HepG2 (cell line): ENCODE results near the gene KHNYN. TPM values are rescaled to one million over a fixed set of nuclear protein-coding genes. Genes with fewer than 3 reads are reported as not detected.

Experiments used
- CHCHD3 ChIP-seq: sonication (generic); formaldehyde crosslinking; IDR thresholded peaks from 2 replicates; pipeline ENCODE4 v1.8.0; 2022; ENCODE audit warnings: mild to moderate bottlenecking, missing genetic modification reagents, moderate library complexity
- DMAP1 ChIP-seq: IDR thresholded peaks from 2 replicates; pipeline ENCODE4 v1.6.1; 2016
- HOXA7 ChIP-seq: sonication (generic); formaldehyde crosslinking; IDR thresholded peaks from 2 replicates; pipeline ENCODE4 v1.8.1; 2022; ENCODE audit warnings: mild to moderate bottlenecking, missing genetic modification reagents, moderate library complexity
- JUN ChIP-seq: sonication (generic); formaldehyde crosslinking; IDR thresholded peaks from 2 replicates; pipeline ENCODE4 v1.4.0; 2020; ENCODE audit warnings: mild to moderate bottlenecking, missing genetic modification reagents
- KDM1A ChIP-seq: IDR thresholded peaks from 2 replicates; pipeline ENCODE4 v1.6.1; 2016; ENCODE audit warnings: missing compliant biosample characterization
- MEIS2 ChIP-seq: sonication (generic); formaldehyde crosslinking; IDR thresholded peaks from 2 replicates; pipeline ENCODE4 v1.9.0; 2021; ENCODE audit warnings: mild to moderate bottlenecking, missing genetic modification reagents
- NFATC3 ChIP-seq: sonication (generic); formaldehyde crosslinking; IDR thresholded peaks from 2 replicates; pipeline ENCODE4 v1.5.1; 2020; ENCODE audit warnings: mild to moderate bottlenecking, missing genetic modification reagents
- ONECUT2 ChIP-seq: sonication (generic); formaldehyde crosslinking; IDR thresholded peaks from 2 replicates; pipeline ENCODE4 v1.4.0; 2020; ENCODE audit warnings: missing genetic modification reagents
- TARDBP ChIP-seq: sonication (generic); formaldehyde crosslinking; IDR thresholded peaks from 2 replicates; pipeline ENCODE4 v1.8.0; 2022; ENCODE audit warnings: mild to moderate bottlenecking, missing genetic modification reagents
- ZBTB20 ChIP-seq: sonication (generic); formaldehyde crosslinking; IDR thresholded peaks from 2 replicates; pipeline ENCODE4 v1.8.1; 2023; ENCODE audit warnings: missing genetic modification reagents, low read depth, mild to moderate bottlenecking, borderline replicate concordance
- ZEB1 ChIP-seq: IDR thresholded peaks from 2 replicates; pipeline ENCODE4 v1.6.1; 2012; ENCODE audit warnings: mild to moderate bottlenecking, low read depth, inconsistent platforms; ENCODE audit not compliant: insufficient replicate concordance
- ZNF441 ChIP-seq: sonication (generic); formaldehyde crosslinking; IDR thresholded peaks from 2 replicates; pipeline ENCODE4 v1.7.0; 2021; ENCODE audit warnings: missing genetic modification reagents, borderline replicate concordance
- polyA plus RNA-seq, 8 experiments: library from polyadenylated mRNA; depleted of rRNA in 3 of 8; stranded (reverse) in 7 of 8; unstranded in 1 of 8; fragments of >200 nt; fragmentation: Illumina TruSeq in 4 of 8; extraction: Trizol in 4 of 8; gene quantifications; 2 replicates each; pipeline versions ENCODE4 v1.2.1 to v1.2.3, GENCODE V29; 2011 to 2016; ENCODE audit warnings: low read depth in 4 of 8, missing spikeins in 1 of 8, mixed read lengths in 1 of 8; ENCODE audit not compliant: insufficient read depth in 1 of 8
- total RNA-seq, 5 experiments: library from RNA; depleted of rRNA; stranded (reverse); fragments of >200 nt; fragmentation: Illumina TruSeq; extraction: Trizol; gene quantifications; 2 replicates each; pipeline ENCODE4 v1.2.3, GENCODE V29; 2016; ENCODE audit warnings: low read depth in 1 of 5
- TF ChIP-seq, protein P1 (sequence below): sonication (generic); formaldehyde crosslinking; IDR thresholded peaks from 2 replicates; pipeline ENCODE4 v1.8.0; 2022; ENCODE audit warnings: missing genetic modification reagents, mild to moderate bottlenecking, borderline replicate concordance
- TF ChIP-seq, protein P2 (sequence below): sonication (generic); formaldehyde crosslinking; IDR thresholded peaks from 2 replicates; pipeline ENCODE4 v1.5.0; 2020; ENCODE audit warnings: missing genetic modification reagents, mild to moderate bottlenecking, borderline replicate concordance
- TF ChIP-seq, protein P3 (sequence below): sonication (generic); formaldehyde crosslinking; IDR thresholded peaks from 2 replicates; pipeline ENCODE4 v1.5.0; 2020; ENCODE audit warnings: mild to moderate bottlenecking, missing genetic modification reagents
- TF ChIP-seq, protein P4 (sequence below): sonication (generic); formaldehyde crosslinking; IDR thresholded peaks from 2 replicates; pipeline ENCODE4 v1.4.0; 2020; ENCODE audit warnings: low read depth, mild to moderate bottlenecking, missing genetic modification reagents
- TF ChIP-seq, protein P5 (sequence below): IDR thresholded peaks from 2 replicates; pipeline ENCODE4 v1.6.1; 2016; ENCODE audit warnings: missing biosample characterization, missing genetic modification reagents, low read depth
- TF ChIP-seq, protein P6 (sequence below): sonication (generic); formaldehyde crosslinking; IDR thresholded peaks from 2 replicates; pipeline ENCODE4 v1.5.0; 2020; ENCODE audit warnings: mild to moderate bottlenecking, missing genetic modification reagents

Gene KHNYN
- total and polyA plus RNA-seq, 2 of the 13 experiments (the other 11 are each of a cell fraction or from before 2014, with no cell fraction given), result 52.8 to 75.7 TPM

DNA sequence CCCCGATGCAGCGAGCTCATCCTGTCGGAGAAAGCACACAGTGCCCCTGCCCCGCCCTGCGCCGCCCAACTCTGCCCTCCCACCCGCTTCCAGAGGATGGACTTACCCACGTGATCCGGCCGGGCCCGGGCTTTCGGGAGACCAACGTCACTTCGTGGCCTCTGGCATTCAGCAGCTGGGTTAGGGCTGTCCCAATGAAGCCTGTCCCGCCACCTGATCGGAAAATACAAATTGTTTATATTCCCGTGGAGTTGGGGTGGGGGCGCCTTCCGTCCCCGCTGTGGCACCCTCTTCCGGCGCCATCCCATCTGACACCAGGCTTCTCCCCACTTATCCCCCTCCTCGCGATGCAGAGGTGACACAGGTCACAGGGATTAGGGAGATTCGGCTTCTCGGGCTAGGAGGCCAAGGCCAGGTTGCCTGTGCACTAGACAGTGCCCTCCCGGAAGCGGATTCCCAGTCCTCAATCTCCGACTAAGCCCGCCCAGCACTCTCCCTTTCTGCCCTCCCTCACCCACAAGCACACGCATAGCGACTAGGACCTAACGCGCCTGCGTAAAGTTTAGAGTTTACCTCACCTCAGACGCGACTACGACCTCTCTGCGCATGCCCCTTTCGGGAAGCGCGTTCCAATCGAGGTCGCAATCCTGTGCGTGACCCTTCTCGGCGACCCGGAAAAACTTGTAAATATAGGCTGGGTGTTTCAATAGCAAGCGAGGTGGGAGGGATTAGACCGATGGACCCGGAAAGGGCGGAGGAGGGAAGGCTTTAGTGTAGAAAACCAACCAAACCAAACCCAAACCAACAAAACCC lies 12.7 kb downstream of the KHNYN start, which contains the start of gene SDR39U1 (continued):
- TF ChIP-seq MEIS2 (CRISPR knock-in tag), result peak; percentile 95
- peak; percentile 97 for TF ChIP-seq NFATC3 (CRISPR knock-in tag)
- TF ChIP-seq HOXA7, result no peak
- TF ChIP-seq, protein P1, sequence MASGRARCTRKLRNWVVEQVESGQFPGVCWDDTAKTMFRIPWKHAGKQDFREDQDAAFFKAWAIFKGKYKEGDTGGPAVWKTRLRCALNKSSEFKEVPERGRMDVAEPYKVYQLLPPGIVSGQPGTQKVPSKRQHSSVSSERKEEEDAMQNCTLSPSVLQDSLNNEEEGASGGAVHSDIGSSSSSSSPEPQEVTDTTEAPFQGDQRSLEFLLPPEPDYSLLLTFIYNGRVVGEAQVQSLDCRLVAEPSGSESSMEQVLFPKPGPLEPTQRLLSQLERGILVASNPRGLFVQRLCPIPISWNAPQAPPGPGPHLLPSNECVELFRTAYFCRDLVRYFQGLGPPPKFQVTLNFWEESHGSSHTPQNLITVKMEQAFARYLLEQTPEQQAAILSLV (CRISPR knock-in tag), result peak; percentile 94
- TF ChIP-seq, protein P2, sequence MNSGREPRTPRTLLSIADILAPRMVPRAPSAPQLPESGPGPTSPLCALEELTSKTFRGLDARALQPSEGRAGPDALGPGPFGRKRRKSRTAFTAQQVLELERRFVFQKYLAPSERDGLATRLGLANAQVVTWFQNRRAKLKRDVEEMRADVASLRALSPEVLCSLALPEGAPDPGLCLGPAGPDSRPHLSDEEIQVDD (CRISPR knock-in tag), result peak; percentile 22; the same call in 1 of the 2 replicates
- no peak for TF ChIP-seq ZEB1
- peak; percentile 97 for TF ChIP-seq DMAP1 (CRISPR knock-in tag)
- TF ChIP-seq TARDBP, result peak; percentile 93
- TF ChIP-seq ONECUT2 (CRISPR knock-in tag), result 0 out of 2 replicates have a peak, but pooled peaks have one; percentile 29
- peak; percentile 92 for TF ChIP-seq ZBTB20
- TF ChIP-seq, protein P3, sequence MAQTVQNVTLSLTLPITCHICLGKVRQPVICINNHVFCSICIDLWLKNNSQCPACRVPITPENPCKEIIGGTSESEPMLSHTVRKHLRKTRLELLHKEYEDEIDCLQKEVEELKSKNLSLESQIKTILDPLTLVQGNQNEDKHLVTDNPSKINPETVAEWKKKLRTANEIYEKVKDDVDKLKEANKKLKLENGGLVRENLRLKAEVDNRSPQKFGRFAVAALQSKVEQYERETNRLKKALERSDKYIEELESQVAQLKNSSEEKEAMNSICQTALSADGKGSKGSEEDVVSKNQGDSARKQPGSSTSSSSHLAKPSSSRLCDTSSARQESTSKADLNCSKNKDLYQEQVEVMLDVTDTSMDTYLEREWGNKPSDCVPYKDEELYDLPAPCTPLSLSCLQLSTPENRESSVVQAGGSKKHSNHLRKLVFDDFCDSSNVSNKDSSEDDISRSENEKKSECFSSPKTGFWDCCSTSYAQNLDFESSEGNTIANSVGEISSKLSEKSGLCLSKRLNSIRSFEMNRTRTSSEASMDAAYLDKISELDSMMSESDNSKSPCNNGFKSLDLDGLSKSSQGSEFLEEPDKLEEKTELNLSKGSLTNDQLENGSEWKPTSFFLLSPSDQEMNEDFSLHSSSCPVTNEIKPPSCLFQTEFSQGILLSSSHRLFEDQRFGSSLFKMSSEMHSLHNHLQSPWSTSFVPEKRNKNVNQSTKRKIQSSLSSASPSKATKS, result no peak
- TF ChIP-seq, protein P4, sequence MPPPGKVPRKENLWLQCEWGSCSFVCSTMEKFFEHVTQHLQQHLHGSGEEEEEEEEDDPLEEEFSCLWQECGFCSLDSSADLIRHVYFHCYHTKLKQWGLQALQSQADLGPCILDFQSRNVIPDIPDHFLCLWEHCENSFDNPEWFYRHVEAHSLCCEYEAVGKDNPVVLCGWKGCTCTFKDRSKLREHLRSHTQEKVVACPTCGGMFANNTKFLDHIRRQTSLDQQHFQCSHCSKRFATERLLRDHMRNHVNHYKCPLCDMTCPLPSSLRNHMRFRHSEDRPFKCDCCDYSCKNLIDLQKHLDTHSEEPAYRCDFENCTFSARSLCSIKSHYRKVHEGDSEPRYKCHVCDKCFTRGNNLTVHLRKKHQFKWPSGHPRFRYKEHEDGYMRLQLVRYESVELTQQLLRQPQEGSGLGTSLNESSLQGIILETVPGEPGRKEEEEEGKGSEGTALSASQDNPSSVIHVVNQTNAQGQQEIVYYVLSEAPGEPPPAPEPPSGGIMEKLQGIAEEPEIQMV, result peak; percentile 9; the same call in 1 of the 2 replicates
- TF ChIP-seq, protein P5, sequence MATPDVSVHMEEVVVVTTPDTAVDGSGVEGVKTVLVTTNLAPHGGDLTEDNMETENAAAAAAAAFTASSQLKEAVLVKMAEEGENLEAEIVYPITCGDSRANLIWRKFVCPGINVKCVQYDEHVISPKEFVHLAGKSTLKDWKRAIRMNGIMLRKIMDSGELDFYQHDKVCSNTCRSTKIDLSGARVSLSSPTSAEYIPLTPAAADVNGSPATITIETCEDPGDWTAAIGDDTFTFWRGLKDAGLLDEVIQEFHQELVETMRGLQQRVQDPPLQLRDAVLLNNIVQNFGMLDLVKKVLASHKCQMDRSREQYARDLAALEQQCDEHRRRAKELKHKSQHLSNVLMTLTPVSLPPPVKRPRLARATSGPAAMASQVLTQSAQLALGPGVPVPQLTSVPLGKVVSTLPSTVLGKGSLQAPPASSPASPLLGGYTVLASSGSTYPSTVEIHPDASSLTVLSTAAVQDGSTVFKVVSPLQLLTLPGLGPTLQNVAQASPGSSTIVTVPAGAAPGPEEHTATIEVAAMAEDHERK (CRISPR knock-in tag), result peak; percentile 97
- TF ChIP-seq KDM1A (CRISPR knock-in tag), result peak; percentile 12
- TF ChIP-seq ZNF441 (CRISPR knock-in tag), result peak; percentile 84
- TF ChIP-seq, protein P6, sequence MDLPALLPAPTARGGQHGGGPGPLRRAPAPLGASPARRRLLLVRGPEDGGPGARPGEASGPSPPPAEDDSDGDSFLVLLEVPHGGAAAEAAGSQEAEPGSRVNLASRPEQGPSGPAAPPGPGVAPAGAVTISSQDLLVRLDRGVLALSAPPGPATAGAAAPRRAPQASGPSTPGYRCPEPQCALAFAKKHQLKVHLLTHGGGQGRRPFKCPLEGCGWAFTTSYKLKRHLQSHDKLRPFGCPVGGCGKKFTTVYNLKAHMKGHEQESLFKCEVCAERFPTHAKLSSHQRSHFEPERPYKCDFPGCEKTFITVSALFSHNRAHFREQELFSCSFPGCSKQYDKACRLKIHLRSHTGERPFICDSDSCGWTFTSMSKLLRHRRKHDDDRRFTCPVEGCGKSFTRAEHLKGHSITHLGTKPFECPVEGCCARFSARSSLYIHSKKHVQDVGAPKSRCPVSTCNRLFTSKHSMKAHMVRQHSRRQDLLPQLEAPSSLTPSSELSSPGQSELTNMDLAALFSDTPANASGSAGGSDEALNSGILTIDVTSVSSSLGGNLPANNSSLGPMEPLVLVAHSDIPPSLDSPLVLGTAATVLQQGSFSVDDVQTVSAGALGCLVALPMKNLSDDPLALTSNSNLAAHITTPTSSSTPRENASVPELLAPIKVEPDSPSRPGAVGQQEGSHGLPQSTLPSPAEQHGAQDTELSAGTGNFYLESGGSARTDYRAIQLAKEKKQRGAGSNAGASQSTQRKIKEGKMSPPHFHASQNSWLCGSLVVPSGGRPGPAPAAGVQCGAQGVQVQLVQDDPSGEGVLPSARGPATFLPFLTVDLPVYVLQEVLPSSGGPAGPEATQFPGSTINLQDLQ (CRISPR knock-in tag), result 0 out of 2 replicates have a peak, but pooled peaks have one; percentile 90
- TF ChIP-seq CHCHD3, result no peak; the same call in 1 of the 2 replicates
- peak; percentile 86; the same call in 1 of the 2 replicates for TF ChIP-seq JUN (CRISPR knock-in tag)
